Spleen (tissue), 7 donors: ENCODE measurements around the gene C6orf132.

ENCODE experiments used
- CTCF ChIP-seq, 11 experiments: fragments of 200-600 bp in 7 of 11; fragments of 450-650 bp in 4 of 11; sonication (generic) in 4 of 11; IDR thresholded peaks in 8 of 11; conservative IDR thresholded peaks in 3 of 11; 1 replicate in 7 of 11; 2 replicates in 4 of 11; pipeline versions ENCODE4 v1.4.0 to v1.8.0; 2016 to 2021; ENCODE audit warnings: antibody characterized with exemption in 11 of 11, inconsistent platforms in 4 of 11, mild to moderate bottlenecking in 1 of 11
- POLR2A ChIP-seq, 3 donors: fragments of 450-650 bp; IDR thresholded peaks; one replicate each; pipeline ENCODE4 v1.5.1; 2017; ENCODE audit warnings: antibody characterized with exemption in 3 of 3, mild to moderate bottlenecking in 1 of 3
- POLR2AphosphoS5 ChIP-seq, 3 donors: sonication (generic); formaldehyde crosslinking; IDR thresholded peaks; one replicate each; pipeline ENCODE4 v1.5.1; 2017; ENCODE audit warnings: antibody characterized with exemption in 3 of 3
- donor health status: DM: no; HTN: no; CAD: no; lungs with moderate emphysema.
- donor health status: DM: no; HTN: no; CAD: no.
- donor health status: DM: no; HTN: no; CAD: no.

- TF ChIP-seq POLR2AphosphoS5 (IDR thresholded peaks at IDR 0.05) (no peak), POLR2A (IDR thresholded peaks at IDR 0.05) (no peak), CTCF (IDR thresholded peaks at IDR 0.05 in 8 of 11, conservative IDR thresholded peaks at IDR 0.05 in 3 of 11) (no peak)
These were observed 33.4 kb upstream of the C6orf132 start for GRCh38 chr6:42175860-42176259.
